Thoracic aorta (tissue), 2 donors: ENCODE data around the gene FOXC1. TPM values are rescaled to one million over a fixed set of nuclear protein-coding genes. Genes with fewer than 3 reads are reported as not detected.

Experiments used
- ATAC-seq: fragments of 150-250 bp; one replicate; pipeline ENCODE4 v1.8.0; 2017; ENCODE audit warnings: low read depth; ENCODE audit not compliant: insufficient number of reproducible peaks, low FRiP score
- DNase-seq: peaks from one replicate; pipeline ENCODE4 v3.0.0-alpha.2; 2020; ENCODE audit warnings: low spot score
- H3K27ac ChIP-seq, 2 donors: fragments of 200-600 bp; sonication (generic); 1 replicate in 1 of 2; 2 replicates in 1 of 2; pipeline ENCODE4 v1.5.1; 2016; ENCODE audit warnings: mild to moderate bottlenecking in 2 of 2, moderate library complexity in 2 of 2
- H3K27me3 ChIP-seq: fragments of 200-600 bp; sonication (generic); replicated peaks from 2 replicates; pipeline ENCODE4 v1.6.0; 2016; ENCODE audit warnings: mild to moderate bottlenecking; ENCODE audit not compliant: insufficient read depth
- H3K36me3 ChIP-seq: fragments of 200-600 bp; sonication (generic); one replicate; pipeline ENCODE4 v1.5.1; 2016
- H3K4me1 ChIP-seq, 2 donors: fragments of 200-600 bp; sonication (generic); 1 replicate in 1 of 2; 2 replicates in 1 of 2; pipeline versions ENCODE4 v1.5.1 to v1.6.0; 2016; ENCODE audit warnings: low read depth in 2 of 2, mild to moderate bottlenecking in 1 of 2; ENCODE audit not compliant: control insufficient read depth in 1 of 2
- H3K4me3 ChIP-seq: fragments of 200-600 bp; sonication (generic); 2 replicates; pipeline ENCODE4 v1.5.1; 2016; ENCODE audit warnings: mild to moderate bottlenecking
- H3K9me3 ChIP-seq: fragments of 200-600 bp; sonication (generic); 2 replicates; pipeline ENCODE4 v1.5.1; 2016
- total RNA-seq, 2 donors: library from RNA; depleted of rRNA; stranded (reverse); fragments of >200 nt; gene quantifications; one replicate each; pipeline versions ENCODE4 v1.1.0 to v1.2.3, GENCODE V29; 2016
- TF ChIP-seq, protein P1 (sequence below): fragments of 200-600 bp; sonication (generic); IDR thresholded peaks from one replicate; pipeline ENCODE4 v1.5.1; 2019; ENCODE audit warnings: antibody characterized with exemption

FOXC1 gene
- total RNA-seq, 2 donors from 2014 or later, result 103 to 109 TPM

DNA sequence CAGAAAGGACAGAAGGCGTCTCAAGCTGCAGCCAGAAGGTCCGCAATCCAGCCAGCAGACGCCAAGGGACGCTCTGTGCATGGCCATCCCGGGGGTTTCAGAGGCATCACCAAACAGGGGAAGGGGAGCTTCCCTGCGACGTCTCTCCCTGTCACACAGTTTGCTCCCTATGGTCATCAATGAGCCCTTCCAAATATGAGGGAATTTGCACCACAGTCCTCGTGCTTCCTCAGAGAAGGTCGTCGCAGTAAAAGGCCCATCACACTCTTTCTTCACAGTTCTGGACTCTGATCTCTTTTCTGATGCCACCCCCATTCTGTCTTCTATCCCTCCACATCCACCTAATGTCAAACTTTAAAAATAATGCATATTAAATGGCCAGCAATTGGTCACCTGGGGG, 10.2 kb upstream of the FOXC1 start:
- Histone ChIP-seq H3K27me3 (no peaks in the 10 kb centered on the region), H3K4me1 (peaks cover 9 to 54% of the 10 kb centered on the region in 2 donors), H3K4me3 (no peak overlapping the region), H3K27ac (no peak overlapping the region), H3K36me3 (no peaks in the 10 kb centered on the region), H3K9me3 (no peaks in the 10 kb centered on the region)
- TF ChIP-seq, protein P1, sequence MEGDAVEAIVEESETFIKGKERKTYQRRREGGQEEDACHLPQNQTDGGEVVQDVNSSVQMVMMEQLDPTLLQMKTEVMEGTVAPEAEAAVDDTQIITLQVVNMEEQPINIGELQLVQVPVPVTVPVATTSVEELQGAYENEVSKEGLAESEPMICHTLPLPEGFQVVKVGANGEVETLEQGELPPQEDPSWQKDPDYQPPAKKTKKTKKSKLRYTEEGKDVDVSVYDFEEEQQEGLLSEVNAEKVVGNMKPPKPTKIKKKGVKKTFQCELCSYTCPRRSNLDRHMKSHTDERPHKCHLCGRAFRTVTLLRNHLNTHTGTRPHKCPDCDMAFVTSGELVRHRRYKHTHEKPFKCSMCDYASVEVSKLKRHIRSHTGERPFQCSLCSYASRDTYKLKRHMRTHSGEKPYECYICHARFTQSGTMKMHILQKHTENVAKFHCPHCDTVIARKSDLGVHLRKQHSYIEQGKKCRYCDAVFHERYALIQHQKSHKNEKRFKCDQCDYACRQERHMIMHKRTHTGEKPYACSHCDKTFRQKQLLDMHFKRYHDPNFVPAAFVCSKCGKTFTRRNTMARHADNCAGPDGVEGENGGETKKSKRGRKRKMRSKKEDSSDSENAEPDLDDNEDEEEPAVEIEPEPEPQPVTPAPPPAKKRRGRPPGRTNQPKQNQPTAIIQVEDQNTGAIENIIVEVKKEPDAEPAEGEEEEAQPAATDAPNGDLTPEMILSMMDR, result no peak
- DNase-seq, result no peak
- ATAC-seq, result no peak

DNA sequence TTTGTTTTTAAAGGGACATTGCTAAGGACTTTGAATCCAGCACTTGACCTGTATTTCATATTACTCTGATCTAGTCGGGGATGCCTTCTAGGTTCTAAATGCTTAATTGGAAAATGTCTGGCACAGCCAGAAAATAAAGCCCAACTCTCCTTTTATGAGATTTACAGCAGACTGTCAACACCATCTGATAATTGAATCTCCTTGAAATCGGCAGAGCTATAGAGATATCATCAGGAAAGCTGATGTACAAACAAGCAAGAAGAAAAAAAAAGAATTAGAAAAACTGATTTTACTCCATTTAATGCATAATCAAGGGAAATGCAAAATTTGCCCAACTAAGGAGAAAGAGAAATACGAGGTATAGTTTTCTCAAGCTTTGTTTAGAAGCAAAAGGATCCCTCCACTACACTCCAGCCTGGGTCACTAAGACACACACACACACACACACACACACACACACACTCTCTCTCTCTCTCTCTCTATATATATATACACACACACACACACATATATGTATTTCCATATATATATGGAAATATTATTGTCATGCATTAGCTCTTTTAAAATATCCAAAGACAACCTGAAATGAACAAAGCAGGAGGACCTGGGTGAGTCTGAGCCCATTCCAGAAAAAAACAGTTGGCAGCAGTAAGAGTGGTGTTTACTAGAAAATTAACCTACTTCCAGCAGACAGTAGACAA, 9.5 kb upstream of the FOXC1 start:
- no peaks in the 10 kb centered on the region for H3K36me3 ChIP-seq
- no peak for DNase-seq
- H3K4me3 ChIP-seq, result no peak overlapping the region
- TF ChIP-seq, protein P1, result no peak
- H3K27me3 ChIP-seq, result no peaks in the 10 kb centered on the region
- H3K4me1 ChIP-seq, result peaks cover 9 to 54% of the 10 kb centered on the region in 2 donors
- H3K9me3 ChIP-seq, result no peaks in the 10 kb centered on the region
- ATAC-seq, result no peak
- peak overlapping the region; percentile 96 to 98 for H3K27ac ChIP-seq

DNA sequence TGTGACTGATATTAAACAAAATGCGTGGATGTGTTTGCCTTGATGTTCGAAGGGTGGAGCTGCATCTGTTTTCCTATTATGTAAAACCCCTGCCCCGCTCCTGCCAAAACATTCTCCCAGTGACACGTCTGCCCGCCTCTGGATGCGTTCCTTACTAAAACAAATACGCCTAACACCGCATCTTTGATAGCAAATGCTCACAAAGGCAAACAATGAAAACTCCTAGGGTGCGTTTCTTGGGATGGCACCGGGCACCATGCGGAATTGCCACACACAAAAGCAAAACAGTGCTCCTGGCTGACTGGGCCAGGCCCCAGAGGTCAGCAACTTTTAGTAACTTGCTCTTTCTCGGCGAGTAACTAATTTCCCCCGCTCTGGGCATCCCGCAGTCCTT, 9.0 kb upstream of the FOXC1 start:
- Histone ChIP-seq H3K36me3 (no peaks in the 10 kb centered on the region), H3K4me1 (peaks cover 9 to 53% of the 10 kb centered on the region in 2 donors), H3K27me3 (no peaks in the 10 kb centered on the region), H3K4me3 (peak overlapping the region; percentile 66), H3K9me3 (no peaks in the 10 kb centered on the region), H3K27ac (peak overlapping the region; percentile 96 to 98)
- TF ChIP-seq, protein P1, result no peak
- no peak for DNase-seq
- ATAC-seq, result no peak

DNA sequence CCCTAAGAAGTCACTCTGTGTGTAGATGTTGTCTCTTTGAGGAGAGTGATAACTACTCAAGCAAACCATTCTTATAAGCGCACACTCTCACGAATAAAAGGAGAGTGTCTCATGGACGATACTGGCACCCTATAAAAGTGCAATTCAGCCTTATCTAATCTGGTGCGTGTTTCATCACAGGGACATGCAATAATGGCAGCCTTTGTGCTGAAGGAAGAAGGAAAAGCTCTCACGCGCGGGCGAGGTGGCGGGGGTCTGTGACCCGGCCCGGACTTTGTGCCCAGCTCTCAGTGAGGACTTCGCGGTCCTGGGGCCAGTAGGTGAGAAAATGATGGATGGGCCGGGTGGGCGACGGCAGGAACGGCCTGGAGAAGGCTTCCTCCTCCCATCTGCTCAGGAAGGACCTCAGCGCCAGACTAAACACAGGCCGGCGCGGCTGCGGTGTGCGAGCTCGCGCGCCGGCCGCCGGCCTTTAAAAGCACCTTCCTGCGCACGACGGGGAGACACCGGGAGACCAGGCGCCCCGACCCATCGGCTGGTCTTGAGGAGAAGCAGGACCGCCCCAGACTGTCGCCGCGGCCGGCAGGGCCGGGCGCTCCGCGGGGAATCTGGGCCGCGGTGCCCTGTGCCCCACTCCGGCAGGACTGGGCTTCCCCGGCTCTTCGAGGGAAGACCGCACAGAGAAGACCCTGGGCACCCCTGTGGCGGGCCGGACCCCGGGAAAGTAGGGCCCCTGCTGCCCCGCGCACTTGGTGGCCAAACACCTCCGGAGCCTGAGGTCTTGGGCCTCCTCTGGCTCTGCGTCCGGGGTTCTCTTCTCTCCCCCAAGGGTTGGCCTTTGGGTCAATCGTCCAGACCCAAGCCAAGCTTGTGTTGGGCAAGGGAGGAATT, 8.3 kb upstream of the FOXC1 start:
- no peak for DNase-seq
- H3K4me1 ChIP-seq, result peaks cover 9 to 46% of the 10 kb centered on the region in 2 donors
- peak overlapping the region; percentile 66 for H3K4me3 ChIP-seq
- ATAC-seq, result no peak
- no peaks in the 10 kb centered on the region for H3K9me3 ChIP-seq
- H3K27me3 ChIP-seq, result no peaks in the 10 kb centered on the region
- TF ChIP-seq, protein P1, result no peak
- H3K27ac ChIP-seq, result peak overlapping the region; percentile 96 to 98
- H3K36me3 ChIP-seq, result no peaks in the 10 kb centered on the region

DNA sequence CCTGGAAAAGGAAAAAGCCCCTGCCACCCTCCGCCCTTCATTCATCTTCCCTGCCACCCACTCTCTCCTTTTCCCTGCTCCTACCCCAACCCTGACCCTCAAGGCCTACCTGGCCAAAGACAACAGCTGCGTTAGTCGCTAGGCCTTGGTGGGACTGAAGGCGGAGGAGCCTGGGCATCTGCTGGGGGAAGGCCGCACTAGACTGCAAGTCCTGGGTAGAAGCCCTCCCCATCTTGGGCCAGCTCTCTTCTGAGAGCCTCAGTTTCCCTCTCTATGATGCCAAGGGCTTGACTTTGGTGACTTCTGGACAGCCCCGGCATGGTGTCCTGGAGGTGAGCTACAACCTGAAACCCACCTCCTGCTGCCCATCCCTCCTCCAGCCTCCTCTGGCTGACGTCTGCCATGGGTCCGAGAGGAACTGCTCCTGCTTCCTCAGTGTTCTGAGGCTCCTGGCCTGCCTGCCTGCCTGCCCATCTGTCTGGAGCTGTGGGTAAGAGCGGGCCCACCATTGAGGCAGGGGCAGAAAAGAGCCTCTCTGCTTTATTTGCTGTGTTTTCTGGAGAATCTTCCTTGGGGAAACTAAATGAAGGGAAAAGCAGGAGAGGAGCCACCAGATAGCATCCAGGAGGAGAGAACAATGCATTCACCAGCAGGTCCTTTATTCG, 7.5 kb upstream of the FOXC1 start:
- ATAC-seq (no peak), DNase-seq (no peak)
- Histone ChIP-seq H3K27me3 (no peaks in the 10 kb centered on the region), H3K36me3 (no peaks in the 10 kb centered on the region), H3K27ac (peak overlapping the region; percentile 96 to 98), H3K9me3 (no peaks in the 10 kb centered on the region), H3K4me3 (peak overlapping the region; percentile 66), H3K4me1 (peaks cover 9 to 43% of the 10 kb centered on the region in 2 donors)
- TF ChIP-seq, protein P1, result no peak
